ENCODE measurements around the gene FERMT2.

DNA sequence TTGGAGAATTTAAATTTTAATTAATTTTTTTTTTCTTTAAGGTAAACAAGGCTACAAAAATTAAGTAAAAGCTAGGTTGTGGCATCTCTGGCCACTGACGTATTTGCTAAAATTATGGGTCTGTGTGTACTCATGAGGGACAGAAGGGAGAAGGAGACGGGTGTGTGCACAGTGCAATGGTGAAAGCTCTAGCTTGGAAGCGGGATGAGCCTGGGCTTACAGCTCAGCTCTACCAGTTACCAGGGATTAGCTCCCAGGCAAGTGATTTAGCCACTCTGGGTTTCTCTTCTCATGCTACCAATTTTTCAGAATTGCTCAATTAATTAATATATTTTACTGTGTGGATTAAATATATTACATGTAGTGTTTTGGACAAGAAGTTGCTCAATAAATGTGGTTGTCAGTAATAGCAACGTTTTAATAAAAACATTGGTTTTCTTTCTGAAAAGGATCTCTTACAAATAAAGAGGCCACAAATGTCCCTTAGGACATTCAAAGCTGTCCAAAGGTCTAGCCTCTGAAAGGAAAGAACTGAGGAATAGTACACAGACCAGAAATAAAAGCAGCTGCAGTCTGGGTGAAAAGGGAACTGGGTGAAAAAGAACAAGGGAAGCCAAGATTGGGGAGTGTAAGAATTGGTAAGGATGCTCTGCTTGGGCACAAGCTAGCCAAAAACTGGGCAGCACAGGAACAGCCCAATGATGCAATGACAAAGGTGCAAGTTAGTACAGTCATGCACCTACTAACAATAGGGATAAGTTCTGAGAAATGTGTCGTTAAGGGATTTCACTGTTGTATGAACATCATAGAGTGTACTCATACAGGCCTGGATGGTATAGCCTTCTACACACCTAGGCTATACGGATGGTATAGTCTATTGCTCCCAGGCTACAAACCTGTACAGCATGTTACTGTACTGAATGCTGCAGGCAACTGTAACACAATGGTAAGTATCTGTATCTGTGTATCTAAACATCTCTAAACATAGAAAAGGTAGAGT lies 61.7 kb downstream of the FERMT2 start:
- TF ChIP-seq, protein P1, sequence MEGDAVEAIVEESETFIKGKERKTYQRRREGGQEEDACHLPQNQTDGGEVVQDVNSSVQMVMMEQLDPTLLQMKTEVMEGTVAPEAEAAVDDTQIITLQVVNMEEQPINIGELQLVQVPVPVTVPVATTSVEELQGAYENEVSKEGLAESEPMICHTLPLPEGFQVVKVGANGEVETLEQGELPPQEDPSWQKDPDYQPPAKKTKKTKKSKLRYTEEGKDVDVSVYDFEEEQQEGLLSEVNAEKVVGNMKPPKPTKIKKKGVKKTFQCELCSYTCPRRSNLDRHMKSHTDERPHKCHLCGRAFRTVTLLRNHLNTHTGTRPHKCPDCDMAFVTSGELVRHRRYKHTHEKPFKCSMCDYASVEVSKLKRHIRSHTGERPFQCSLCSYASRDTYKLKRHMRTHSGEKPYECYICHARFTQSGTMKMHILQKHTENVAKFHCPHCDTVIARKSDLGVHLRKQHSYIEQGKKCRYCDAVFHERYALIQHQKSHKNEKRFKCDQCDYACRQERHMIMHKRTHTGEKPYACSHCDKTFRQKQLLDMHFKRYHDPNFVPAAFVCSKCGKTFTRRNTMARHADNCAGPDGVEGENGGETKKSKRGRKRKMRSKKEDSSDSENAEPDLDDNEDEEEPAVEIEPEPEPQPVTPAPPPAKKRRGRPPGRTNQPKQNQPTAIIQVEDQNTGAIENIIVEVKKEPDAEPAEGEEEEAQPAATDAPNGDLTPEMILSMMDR (IDR thresholded peaks at IDR 0.05; ENCODE audit: insufficient read depth, low read depth, low read length) = no peak
- no peak for TF ChIP-seq EZH2 (IDR thresholded peaks at IDR 0.05; ENCODE audit: insufficient read depth, low read length)
